Loucy (cell line): ENCODE measurements around the gene OR10AD1.
"Not testable (repeated sequence)": the region's sequence is repeated elsewhere in the genome, so short reads cannot be mapped to it uniquely, and the experiment has no call there.

Experiments
- H2AFZ ChIP-seq: fragments of 200-600 bp; sonication (generic); 2 replicates; pipeline ENCODE4 v1.6.0; 2016; ENCODE audit warnings: antibody characterized with exemption, mild to moderate bottlenecking, low read length, moderate library complexity
- H3F3A ChIP-seq: fragments of 200-600 bp; 2 replicates; pipeline ENCODE4 v1.6.0; 2016; ENCODE audit warnings: antibody characterized with exemption, low read depth, mild to moderate bottlenecking
- H3K27me3 ChIP-seq: fragments of 200-600 bp; sonication (generic); 2 replicates; pipeline ENCODE4 v1.6.1; 2014; ENCODE audit warnings: low read length, mild to moderate bottlenecking; ENCODE audit not compliant: insufficient read depth, poor library complexity, severe bottlenecking
- H3K36me3 ChIP-seq: fragments of 200-600 bp; sonication (generic); 2 replicates; pipeline ENCODE4 v1.6.1; 2016; ENCODE audit warnings: low read length; ENCODE audit not compliant: insufficient read depth
- H3K4me1 ChIP-seq: fragments of 200-600 bp; sonication (generic); 2 replicates; pipeline ENCODE4 v1.5.1; 2014; ENCODE audit warnings: low read length, mild to moderate bottlenecking; ENCODE audit not compliant: insufficient read depth, poor library complexity, severe bottlenecking
- H3K4me2 ChIP-seq: fragments of 200-600 bp; sonication (generic); 2 replicates; pipeline ENCODE4 v1.6.0; 2014; ENCODE audit warnings: antibody characterized with exemption, low read length, low read depth, mild to moderate bottlenecking; ENCODE audit not compliant: poor library complexity, severe bottlenecking
- H3K4me3 ChIP-seq: fragments of 200-600 bp; sonication (generic); 2 replicates; pipeline ENCODE4 v1.5.1; 2014; ENCODE audit warnings: low read length, mild to moderate bottlenecking, mixed read lengths; ENCODE audit not compliant: poor library complexity, severe bottlenecking
- H3K79me2 ChIP-seq: fragments of 200-600 bp; sonication (generic); 2 replicates; pipeline ENCODE4 v1.6.1; 2014; ENCODE audit warnings: low read length; ENCODE audit not compliant: insufficient read depth
- H3K9ac ChIP-seq: fragments of 200-600 bp; sonication (generic); 2 replicates; pipeline ENCODE4 v1.6.0; 2014; ENCODE audit warnings: mild to moderate bottlenecking, low read depth, low read length, moderate library complexity; ENCODE audit not compliant: poor library complexity, severe bottlenecking
- H3K9me2 ChIP-seq: fragments of 200-600 bp; sonication (generic); replicated peaks from 2 replicates; pipeline ENCODE4 v1.6.1; 2016; ENCODE audit warnings: low read depth, low read length, mixed read lengths
- H3K9me3 ChIP-seq: fragments of 200-600 bp; sonication (generic); 2 replicates; pipeline ENCODE4 v1.6.1; 2014; ENCODE audit warnings: mild to moderate bottlenecking, antibody characterized with exemption, low read length, low read depth; ENCODE audit not compliant: insufficient read depth
- H4K20me1 ChIP-seq: fragments of 200-600 bp; sonication (generic); 2 replicates; pipeline ENCODE4 v1.6.0; 2014; ENCODE audit warnings: antibody characterized with exemption, low read length, mild to moderate bottlenecking; ENCODE audit not compliant: insufficient read depth, poor library complexity, severe bottlenecking
- EZH2phosphoT487 ChIP-seq: fragments of 200-600 bp; IDR thresholded peaks from 2 replicates; pipeline ENCODE4 v1.6.1; 2018; ENCODE audit warnings: antibody characterized with exemption, mild to moderate bottlenecking, moderate library complexity, borderline replicate concordance
- TF ChIP-seq, protein P1 (sequence below): fragments of 200-600 bp; sonication (generic); conservative IDR thresholded peaks from 2 replicates; pipeline ENCODE4 v1.5.1; 2014; ENCODE audit warnings: mild to moderate bottlenecking, antibody characterized with exemption, low read length

The OR10AD1 gene

DNA sequence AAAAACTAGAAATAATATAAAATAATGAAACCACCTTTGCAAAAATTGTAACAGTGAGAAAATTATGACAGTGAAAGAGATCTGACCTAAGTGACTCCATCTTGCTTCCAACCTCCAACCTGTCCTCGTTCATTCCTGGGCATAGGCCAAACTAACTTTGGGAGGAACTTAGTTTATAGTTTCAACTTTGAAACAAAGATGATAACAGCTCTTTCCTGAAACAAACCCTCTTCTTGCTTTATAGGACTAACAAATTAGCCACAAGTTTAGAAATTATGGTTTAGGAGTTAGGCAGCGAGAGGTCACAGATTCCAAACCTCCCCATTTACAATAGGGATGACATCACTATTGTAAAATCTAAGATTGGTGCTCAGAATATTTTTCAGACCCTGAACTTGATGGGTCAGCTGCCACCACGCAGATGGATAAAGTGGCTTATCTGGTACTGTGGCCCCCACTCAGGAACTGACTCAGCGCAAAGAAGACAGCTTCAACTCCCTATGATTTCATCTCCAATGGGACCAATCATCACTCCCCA, 32.8 kb upstream of the OR10AD1 start:
- Histone ChIP-seq H2AFZ (no peak overlapping the region), H4K20me1 (no peaks in the 10 kb centered on the region), H3K27me3 (no peaks in the 10 kb centered on the region), H3K9ac (no peak overlapping the region), H3K4me1 (no peaks in the 10 kb centered on the region), H3K79me2 (no peaks in the 10 kb centered on the region), H3K4me2 (no peak overlapping the region), H3F3A (no peaks in the 10 kb centered on the region), H3K9me3 (no peaks in the 10 kb centered on the region), H3K36me3 (no peaks in the 10 kb centered on the region), H3K9me2 (no peaks in the 10 kb centered on the region), H3K4me3 (no peak overlapping the region)
- TF ChIP-seq EZH2phosphoT487 = no peak
- TF ChIP-seq, protein P1, sequence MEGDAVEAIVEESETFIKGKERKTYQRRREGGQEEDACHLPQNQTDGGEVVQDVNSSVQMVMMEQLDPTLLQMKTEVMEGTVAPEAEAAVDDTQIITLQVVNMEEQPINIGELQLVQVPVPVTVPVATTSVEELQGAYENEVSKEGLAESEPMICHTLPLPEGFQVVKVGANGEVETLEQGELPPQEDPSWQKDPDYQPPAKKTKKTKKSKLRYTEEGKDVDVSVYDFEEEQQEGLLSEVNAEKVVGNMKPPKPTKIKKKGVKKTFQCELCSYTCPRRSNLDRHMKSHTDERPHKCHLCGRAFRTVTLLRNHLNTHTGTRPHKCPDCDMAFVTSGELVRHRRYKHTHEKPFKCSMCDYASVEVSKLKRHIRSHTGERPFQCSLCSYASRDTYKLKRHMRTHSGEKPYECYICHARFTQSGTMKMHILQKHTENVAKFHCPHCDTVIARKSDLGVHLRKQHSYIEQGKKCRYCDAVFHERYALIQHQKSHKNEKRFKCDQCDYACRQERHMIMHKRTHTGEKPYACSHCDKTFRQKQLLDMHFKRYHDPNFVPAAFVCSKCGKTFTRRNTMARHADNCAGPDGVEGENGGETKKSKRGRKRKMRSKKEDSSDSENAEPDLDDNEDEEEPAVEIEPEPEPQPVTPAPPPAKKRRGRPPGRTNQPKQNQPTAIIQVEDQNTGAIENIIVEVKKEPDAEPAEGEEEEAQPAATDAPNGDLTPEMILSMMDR = no peak

DNA sequence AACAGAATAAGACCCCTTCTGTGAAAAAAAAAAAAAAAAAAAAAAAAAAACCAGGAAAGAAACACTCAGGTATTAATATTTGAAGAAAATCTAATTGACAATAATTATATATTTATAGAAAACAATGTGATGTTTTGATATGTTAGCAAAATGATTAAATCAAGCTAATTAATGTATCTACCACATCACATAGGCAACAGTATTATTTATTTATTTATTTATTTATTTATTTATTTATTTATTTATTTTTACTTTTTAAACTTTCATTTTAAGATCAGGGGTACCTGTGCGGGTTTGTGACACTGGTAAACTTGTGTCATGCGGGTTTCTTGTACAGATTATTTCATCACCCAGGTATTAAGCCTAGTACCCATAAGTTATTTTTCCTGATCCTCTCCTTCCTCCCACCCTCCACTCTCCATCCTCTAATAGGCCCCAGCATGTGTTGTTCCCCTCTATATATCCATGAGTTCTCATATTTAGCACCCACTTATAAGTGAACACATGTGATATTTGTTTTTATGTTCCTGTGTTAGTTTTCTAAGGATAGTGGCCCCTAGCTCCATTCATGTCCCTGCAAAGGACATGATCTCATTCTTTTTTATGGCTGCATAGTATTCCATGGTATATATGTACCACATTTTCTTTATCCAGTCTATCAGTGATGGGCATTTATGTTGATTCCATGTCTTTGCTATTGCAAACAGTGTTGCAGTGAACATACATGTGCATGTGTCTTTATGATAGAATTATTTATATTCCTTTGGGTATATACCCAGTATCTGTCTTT, 28.3 kb upstream of the OR10AD1 start:
- H3K4me1 ChIP-seq, H3K9ac ChIP-seq, H3F3A ChIP-seq, H3K36me3 ChIP-seq, H3K27me3 ChIP-seq, H3K4me3 ChIP-seq, H3K9me3 ChIP-seq, H3K4me2 ChIP-seq, H2AFZ ChIP-seq, H3K79me2 ChIP-seq, H4K20me1 ChIP-seq, H3K9me2 ChIP-seq: not testable (repeated sequence)

DNA sequence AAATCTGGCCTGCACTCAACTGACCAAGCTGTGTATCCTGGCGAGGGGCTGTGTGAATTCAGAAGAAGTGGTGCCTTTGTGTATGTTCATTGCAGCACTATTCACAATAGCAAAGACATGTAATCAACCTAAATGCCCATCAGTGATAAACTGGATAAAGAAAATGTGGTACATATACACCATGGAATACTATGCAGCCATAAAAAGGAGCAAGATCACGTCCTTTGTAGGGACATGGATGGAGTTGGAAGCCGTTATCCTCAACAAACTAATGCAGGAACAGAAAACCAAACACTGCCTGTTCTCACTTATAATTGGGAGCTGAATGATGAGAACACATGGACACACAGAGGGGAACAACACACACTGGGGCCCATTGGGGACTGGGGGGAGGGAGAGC, 21.4 kb upstream of the OR10AD1 start:
- H3K4me2 ChIP-seq, H3K9me2 ChIP-seq, H3K36me3 ChIP-seq, H3K9ac ChIP-seq, H3F3A ChIP-seq, H3K4me3 ChIP-seq, H3K79me2 ChIP-seq, H4K20me1 ChIP-seq, H2AFZ ChIP-seq, H3K27me3 ChIP-seq, H3K4me1 ChIP-seq, H3K9me3 ChIP-seq: not testable (repeated sequence)

DNA sequence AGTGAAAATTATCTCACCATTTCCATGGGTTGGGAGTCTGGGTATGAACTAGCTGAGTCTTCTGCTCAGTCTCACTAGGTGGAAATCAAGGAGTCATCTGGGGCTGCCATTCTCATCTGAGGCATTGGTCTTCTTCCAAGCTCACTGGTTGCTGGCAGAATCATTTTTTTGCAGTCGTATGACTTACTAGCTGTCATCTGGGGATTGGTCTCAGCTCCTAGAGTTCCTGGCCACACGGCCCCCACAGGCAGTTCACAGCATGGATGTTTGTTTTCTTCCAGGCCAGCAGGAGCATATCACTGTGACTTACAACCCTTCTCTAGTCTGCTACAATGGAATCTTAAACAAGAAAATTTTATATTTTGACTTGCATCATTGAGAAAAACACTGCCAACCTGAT, 18.6 kb upstream of the OR10AD1 start:
- Histone ChIP-seq H3K27me3 (no peaks in the 10 kb centered on the region), H3K9ac (no peak overlapping the region), H3K4me2 (no peak overlapping the region), H3K4me1 (no peaks in the 10 kb centered on the region), H3K36me3 (no peaks in the 10 kb centered on the region), H2AFZ (0 out of 2 replicates have a peak overlapping the region, but pooled peaks have one; percentile 60), H3K79me2 (no peaks in the 10 kb centered on the region), H3K4me3 (no peak overlapping the region), H4K20me1 (no peaks in the 10 kb centered on the region), H3K9me3 (no peaks in the 10 kb centered on the region), H3K9me2 (no peaks in the 10 kb centered on the region), H3F3A (no peaks in the 10 kb centered on the region)
- TF ChIP-seq, protein P1 = no peak
- TF ChIP-seq EZH2phosphoT487 = no peak
